Hepatic stellate cell (primary cell): ENCODE results near the gene BUD13.
"Not testable (repeated sequence)": the region's sequence is repeated elsewhere in the genome, so short reads cannot be mapped to it uniquely, and the experiment has no call there.

ENCODE experiments used
- DNase-seq: peaks from one replicate; pipeline ENCODE4 v3.0.0; 2011; ENCODE audit warnings: low spot score

Gene BUD13

DNA sequence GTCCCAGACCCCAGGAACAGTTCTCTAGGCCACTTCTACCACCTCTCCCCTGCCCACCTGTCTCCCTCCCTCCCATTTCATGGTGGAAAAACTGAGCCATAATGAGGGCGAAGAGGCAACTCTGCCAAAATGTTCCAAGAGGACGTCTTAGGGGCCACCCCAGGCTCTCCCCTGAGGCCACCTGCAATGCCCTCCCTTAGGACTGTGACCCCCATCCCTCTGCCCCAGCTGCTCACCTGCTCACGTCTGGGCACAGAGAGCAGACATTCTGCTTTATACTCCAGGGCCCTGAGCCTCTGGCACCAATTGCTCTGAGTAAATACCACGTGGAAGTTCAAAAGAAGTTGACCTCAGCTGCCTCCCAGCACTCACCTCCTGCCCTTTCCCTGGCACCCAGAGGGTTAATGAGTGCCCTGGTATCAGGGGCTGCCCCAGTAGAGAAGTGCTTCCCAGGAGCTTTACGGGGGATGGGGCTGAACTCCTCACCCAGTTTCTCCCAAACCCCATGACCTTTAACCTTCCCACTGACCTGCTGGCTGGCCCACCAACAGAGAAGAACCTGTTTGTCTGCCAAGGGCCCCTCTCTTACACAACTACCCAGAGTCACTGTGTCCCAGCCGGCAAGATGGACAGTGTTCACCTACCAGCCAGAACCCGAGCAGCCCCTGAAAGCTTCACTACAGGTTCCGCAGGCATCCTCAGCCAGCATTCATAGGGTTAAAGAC is 19.5 kb upstream of the BUD13 start:
- no peak for DNase-seq

DNA sequence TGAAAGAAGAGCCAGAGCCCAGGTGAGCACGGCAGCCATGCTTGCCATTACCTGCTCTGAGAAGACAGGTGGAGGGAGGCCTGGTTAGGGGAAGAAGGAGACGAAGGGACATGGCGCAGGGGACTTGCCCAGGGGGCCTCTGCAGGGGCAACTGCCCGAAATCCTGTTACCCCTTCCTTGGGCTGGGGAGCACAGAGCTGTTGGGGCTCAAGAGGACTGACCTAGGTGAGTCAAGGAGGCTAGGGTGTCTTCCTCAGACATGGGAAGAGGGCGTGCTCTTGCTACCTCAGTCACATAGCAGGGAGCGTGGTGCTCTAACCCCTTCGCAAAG is 19.0 kb upstream of the BUD13 start, which contains the start of gene APOA5:
TSS of gene APOA5 (minus strand) at position 67 of the 331 bp plus-strand sequence. CDS start at position 48, 19 bp downstream.
- no peak for DNase-seq

DNA sequence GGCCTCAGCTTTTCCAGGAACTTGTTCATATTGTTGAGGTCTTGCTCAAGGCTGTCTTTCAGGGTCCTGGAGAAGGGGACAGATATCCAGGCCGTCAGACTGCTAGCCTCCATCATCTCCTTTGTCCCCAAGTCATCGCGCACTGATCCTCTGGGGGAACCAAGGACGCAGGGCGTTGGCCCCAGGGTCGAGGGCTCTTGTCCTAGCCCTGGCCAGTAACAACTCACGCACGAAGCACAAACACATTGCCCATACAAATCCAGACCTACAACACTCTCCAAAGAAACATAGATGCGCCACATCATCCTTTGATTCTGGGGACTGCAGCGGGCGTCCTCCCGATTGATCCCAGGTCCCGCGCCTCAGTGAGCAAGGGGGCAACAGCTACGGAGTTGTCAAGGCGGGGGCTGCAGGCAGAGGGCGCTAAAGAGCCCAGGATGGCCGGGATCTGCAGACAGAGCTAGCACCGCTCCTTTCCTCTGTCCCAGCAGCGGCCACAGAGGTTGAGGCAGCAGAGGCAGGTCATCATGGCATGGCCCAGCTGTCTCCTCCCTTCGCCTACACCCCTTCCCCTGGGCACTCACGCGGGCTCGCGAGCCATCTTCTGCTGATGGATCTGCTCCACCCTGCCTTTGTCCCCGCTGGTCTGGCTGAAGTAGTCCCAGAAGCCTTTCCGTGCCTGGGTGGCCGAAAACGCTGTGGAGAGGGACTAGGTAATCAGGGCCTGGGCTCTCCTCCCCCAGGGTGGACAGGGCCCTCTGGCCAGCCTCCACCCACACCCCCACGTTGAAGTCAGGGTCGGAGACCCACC is 18.4 kb upstream of the BUD13 start:
- peak; percentile 91 for DNase-seq

DNA sequence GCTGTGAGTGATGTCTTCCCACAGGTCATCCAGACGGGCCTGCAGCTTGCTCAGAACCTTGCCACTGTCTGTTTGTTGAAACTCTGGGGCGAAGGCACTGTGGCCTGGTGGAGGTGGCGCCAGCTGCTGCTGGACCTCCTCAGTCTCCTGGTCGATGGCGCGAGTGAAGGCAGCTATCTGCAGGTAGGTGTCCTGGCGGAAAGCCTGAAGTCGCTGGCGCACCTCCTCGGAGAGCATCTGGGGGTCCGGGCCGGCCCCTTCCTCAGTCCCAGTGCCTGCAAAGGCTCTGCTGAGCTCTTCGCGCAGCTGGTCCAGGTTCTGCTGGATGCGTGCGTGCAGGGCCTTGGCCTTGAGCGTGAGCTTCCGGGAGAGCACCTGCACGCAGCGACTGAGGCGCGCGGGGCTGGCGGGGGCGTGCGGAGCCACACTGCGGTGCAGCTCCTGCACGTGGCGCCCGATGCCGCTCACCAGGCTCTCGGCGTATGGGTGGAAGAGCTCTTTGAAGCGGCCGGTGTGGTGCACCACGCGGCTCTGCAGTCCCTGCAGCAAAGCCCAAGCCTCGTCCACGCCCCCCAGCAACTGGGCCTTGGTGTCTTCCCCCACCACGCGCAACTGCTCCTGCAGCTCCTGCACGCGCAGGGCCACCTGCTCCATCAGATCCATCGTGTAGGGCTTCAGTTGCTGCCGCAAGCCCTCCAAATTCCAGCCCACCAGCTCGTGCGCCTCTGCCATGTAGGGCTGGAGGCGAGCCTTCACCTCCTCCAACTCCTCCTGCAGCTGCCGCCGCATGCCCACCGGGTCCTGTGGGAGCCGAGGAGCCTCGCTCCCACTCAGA is 17.6 kb upstream of the BUD13 start:
- DNase-seq: no peak

DNA sequence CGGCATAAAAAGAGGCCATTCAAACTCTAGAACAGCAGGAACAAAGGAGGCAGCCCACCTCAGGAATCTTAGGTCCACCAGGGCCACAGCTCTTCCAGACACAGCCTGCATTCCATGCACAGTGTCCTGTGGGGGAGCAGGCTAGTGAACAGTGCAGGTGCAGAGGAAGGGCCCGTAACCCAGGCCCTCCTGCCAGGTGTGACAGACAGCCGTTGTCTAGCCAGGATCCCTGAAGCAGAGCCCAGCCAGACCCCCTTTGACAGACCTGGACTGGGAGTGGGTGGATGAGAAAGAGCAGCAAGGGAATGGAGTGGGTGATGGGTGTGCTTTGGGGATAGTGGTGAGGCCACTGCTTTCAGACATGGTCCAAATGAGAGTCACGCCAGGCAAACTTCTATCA is 16.2 kb upstream of the BUD13 start:
- no peak for DNase-seq

DNA sequence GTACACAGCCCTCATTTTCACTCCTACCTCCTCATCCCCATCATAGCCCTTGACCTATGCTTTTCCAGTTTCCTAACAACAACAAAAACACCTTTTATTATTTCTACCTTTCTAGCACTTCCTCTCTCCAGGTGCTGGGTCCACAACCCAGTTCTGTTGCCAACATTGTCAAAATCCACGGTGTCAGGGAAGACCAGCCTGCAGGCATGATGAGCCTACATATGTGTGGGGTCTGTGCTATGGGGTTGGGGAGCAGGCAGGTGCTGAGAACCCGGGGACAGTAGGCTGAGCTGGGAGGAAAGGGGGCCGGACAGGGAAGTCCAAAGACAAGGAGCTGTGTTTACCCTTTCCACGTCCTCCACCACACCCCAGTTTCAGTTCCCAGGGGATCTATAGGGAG is 15.7 kb upstream of the BUD13 start:
- no peak for DNase-seq

DNA sequence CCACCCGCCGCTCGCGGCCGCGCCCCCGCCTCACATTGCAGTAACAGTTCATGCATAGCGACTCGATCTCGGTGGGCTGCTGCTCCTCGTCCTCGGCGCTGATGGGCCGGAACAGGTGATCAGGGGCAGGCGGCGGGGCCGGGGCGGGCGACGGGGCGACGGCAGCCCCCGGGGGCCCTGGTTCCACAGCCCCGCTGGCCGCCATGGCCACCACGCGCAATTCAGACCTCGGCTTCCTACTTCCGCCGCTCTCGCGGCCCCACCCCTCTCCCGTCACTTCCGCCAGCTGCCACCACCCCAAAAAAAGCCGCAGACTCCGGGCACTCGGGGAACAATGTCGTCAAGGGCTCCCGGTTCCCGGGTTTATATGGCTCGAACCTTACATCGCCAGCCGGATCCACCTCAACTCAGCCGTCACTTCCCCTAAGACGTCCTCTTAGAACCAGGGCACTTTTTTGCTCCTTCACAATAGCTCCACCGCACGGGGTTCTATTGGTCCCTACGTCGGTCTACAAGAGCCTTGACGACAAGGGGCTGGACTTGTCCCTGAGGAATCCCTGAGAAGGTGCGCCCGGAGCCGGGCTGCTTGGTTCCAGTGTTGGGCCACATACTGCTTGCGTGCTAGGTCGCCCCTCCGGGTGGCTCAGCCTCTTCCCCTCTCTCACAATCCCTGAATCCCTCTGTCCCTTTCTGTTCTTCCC is 15.1 kb upstream of the BUD13 start, which contains the start of gene ZPR1:
TSS of gene ZPR1 (minus strand) at position 238 of the 701 bp plus-strand sequence. CDS start at position 205, 33 bp downstream.
- peak; percentile 93 for DNase-seq

DNA sequence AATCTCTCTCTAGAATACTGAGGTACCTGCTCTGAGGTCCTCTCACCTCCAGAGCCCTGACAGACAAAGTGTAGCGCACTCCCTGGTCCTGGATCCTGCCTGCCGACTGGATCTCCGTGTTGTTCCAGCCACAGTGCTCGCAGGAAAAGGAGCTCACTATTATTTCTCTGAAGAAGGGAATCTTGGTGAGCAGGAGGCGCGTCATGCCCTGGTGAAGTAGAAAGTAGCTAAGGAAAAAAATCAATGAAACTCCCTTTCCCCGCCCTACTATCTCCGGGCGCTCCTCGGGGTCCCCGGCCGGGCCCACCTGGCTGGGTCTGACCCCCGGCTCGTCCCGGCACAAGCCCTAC is 14.6 kb upstream of the BUD13 start:
- DNase-seq: peak; percentile 11

DNA sequence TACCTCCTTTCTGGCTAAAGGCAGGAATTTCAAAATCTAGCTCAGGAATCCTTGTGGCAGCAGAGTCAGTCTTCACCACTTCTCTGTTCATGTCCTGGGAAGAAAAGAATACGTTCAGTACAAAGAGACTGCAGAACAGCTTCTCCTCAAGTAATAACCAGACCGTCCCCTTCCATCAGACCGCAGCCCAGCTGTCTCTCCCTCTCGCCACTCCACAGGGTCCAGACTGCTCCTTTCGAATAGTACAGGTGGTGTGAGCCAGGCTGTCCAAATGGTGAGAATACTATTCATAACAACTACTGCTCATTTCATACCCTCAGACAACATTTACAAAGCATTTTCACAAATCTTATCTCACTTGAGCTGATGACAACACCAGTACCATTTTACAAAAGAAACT is 14.2 kb upstream of the BUD13 start:
- DNase-seq: no peak

DNA sequence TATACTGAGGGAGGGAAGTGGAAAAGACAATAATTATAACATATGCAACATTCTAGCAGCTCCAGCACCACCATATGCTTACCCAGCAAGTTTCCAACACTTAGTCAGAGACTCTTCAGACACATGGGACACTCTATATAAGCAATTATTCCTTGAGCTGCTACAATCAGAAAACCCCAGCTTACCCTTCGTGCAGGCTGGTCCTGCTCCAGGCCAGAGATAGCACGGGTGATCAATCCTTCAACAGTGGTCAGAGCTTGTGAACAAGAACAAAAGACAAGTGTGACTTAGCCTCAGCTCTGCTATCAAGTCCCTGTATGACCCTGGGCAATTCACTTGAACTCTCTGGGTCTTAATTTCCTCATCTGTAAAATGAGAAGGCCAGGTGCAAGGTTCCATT is 13.5 kb upstream of the BUD13 start:
- DNase-seq: no peak

DNA sequence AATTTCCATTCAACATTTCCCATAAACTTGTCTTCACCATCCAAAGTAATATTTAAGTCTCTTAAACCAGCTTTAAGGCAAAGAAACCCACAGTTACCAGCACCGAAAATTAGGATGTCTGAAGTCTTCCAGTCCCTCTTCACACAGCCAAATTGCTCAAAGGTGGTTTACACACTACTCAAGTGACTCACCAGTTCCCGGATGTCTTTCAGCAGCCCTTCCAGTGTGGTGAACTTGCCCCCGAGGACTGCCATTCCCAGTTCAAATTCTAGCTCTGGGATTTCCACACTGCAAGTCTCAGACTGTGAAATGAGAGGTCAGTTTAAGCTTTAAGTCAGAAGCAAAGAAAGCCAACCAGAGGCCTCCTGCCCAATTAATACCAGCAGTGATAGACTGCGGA is 9.9 kb upstream of the BUD13 start:
- no peak for DNase-seq

DNA sequence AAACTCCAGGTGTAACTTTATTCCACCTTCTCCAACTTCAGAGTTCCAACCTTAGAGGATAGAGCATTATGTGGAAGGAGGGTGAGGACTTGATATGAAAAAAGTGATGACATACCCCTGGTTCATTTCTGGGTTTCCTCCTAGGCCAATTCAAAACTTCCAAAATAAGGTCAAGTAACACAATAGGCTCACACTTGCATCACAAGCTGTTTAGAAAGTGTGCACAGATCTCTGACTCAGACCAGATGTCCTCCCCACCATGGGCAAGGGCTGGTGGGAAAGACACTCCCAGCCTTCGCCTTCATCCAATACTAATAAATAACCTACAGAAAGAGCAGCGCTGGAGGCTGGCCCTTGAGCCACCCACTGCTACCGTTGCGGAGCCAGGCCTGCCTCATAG is 5.8 kb upstream of the BUD13 start:
- DNase-seq: no peak

DNA sequence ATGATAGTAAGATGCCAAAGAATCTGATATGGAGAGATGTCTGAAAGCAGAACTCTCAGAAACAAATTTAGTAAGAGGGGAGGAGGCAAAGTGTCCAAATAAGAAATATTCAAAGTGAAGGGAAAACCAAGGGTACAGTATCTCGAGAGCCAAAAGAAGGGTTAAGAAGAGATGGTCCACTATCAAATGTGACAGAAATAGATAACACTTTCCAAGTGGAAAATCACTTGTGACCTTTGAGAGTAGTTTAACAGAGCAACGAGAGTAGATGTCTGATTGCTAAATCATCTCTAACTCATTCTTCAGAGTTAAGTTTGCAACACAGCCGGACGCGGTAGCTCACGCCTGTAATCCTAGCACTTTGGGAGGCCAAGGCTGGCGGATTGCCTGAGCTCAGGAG is 4.3 kb upstream of the BUD13 start:
- DNase-seq: no peak

DNA sequence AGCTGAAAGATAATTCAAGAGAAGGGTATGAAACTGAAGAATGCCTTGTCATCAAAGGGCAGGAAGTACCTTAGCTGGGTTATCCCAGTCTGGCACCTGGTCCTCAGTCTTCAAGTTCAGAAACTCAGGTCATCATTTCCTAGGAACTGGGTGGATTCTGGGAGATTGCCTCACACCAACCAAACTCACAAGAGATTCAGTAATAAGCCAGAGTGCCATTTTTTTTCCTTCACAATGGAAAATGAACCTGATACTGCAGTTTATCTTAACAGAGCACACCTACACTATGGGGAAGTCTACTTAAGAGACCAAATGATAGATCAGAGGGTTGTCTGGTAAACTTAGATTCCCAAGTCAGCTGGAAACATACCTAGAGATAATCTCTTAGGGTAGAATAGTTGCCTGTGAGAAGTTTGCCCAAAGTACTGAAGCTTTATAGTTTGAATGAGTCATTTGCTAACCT is 3.8 kb upstream of the BUD13 start:
- no peak for DNase-seq

DNA sequence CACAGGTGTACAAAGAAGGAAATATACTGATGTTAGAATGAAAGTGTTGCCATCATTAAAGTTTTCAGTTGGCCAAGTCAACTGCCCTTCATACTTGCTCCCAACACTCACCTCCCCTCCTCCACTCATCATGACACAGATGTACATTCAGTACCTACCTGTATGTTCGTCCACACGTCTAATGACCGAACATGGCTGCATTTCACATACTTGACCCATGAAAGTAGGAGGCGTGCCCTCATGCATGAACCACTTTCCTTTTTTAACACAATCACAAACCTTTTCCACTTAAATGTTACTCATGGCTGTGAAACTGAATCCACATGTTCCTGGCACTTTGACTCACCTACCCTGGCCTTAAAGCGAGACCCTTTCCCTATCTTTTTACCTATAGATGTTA is 3.2 kb upstream of the BUD13 start:
- no peak for DNase-seq

DNA sequence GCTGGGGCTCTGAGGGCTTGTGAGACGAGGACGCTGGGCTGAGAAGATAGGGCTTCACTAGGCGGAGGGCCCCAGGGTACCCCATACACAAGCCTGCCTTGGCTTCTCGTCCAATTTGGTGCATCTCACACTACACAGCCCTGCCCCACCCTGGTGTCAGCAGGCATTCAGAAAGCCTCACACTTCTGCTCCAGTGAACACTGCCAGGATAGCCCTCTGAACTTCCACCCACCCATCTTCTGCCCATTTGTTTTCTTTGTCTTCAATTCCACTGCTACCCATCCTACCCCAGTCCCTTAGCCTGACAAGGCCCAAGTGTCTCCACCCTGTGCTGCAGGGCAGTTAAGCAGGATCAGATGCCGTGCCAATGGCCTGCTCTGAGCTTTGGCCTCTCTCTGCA is 1.9 kb upstream of the BUD13 start:
- no peak for DNase-seq

DNA sequence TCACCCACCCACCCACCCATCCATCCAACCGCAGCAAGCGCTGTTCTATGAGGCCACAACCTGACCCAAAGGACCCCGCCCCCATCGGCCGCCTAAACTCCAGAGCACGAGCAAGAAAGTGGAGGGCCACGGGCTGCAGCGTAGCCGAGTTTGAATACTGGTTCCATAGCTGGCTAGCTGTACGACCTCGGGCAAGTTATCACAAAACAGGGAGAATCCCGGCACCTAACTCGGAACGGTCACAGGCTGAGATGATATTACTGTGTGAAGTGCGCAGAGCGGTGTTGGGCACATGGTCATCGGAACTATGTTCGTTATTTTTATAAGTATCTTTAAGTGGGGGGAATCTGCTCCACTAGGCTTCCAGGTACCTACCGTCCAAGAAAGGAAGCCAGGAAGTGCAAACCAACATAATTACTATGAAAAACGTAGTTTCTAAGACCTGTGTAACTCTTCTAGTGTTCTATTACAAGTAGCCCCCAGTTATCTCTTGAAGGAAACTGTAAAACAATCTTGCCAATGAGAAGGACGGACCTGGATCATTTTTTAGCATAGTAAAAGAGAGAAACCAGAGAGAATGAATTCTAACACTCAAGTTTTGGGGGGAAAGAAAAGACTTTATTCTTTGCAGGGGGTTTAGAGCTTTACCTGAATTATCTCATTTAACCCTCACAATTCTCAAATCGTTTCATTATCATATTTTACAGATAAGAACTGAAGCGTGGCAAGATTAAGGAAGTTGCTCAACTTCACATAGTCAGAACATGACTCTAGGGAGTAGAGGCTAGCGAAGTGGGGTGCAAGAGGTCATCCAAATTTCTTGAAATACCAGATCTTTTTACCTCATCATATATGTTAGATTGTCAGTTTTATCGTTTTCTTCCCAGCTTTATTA is 663 bp upstream of the BUD13 start:
- peak; percentile 51 for DNase-seq

DNA sequence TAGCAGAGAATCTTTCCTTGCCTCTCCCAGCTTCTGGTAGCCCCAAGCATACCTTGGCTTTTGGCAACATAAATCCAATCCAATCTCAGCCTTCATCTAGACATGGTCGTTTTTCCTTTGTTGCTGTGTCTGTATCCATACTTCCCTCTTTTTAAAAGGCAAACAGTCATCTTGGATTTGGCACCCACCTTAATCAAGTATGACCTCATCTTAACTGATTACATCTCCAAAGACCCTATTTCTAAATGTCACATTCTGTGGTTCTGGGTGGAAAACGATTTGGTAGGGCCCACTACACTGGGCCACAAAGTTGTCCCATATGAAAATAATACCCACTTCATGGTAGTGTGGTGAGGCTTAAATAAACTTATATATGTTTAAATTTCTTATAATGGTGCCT is 852 bp downstream of the BUD13 start:
- no peak for DNase-seq

DNA sequence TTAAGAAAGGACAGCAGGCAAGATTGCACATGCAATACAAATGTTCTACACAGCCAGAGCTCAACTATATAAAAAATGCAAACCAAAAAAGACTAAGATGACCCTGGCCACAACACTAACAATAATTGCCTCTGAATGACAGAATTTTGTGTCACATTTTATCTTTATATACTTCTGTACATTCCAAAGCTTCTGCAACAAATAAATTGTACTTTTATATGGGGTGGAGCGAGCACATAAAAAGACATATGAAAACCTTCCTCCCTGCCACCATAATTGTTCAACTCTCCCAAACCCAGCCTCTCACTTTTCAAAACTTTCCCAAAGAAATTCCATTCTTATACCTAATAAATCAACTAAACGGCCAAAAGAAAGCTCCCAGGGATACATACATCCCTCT is 10.7 kb downstream of the BUD13 start:
- DNase-seq: no peak

DNA sequence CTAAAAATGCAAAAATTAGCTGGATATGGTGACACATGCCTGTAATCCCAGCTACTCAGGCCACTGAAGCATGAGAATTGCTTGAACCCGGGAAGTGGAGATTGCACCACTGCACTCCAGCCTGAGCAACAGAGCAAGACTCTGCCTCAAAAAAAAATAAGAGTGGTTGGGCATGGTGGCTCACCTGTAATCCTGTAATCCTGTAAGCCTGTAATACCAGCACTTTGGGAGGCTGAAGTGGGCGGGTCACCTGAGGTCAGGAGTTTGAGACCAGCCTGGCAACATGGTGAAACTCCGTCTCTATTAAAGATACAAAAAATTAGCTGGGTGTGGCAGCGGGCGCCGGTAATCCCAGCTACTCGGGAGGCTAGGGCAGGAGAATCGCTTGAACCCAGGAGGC is 16.7 kb downstream of the BUD13 start:
- DNase-seq: not testable (repeated sequence)
